Stimulated activated CD4-positive, alpha-beta T cell treated with anti-CD3 and anti-CD28 coated beads, TNF-alpha, amount 100 ng/mL, for 48 hours (primary cell): Measurements from ENCODE around the gene NTSR1.

Source experiments
- DNase-seq, 3 donors: peaks; one replicate each; pipeline ENCODE4 v3.0.0-alpha.2; 2020; ENCODE audit warnings: low read depth in 3 of 3

The NTSR1 gene

GRCh38 chr20:62708591-62709536 is at the start of gene NTSR1:
Gene NTSR1, plus strand, starts transcription at chr20:62708836. Its CDS starts 372 bp downstream, at chr20:62709208.
- DNase-seq, result no peak

- DNase-seq, result no peak
Measured at GRCh38 chr20:62659488-62660239, 49.0 kb upstream of the NTSR1 start.

DNA sequence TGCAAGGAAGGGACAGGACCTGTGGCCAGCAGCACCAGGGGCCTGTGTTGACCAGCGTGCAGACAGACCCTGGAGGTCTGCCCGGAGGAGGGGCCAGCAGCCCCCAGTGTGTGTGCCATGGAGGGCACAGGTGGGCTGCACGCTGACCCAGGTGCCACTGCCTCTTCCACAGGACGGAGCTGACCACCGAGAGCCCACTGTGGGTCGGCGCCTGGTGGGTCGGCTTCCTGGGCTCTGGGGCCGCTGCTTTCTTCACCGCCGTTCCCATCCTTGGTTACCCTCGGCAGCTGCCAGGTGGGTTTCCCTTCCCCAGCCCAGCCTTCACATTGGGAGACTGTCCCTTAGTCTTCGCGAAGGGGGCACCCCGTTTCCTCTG is 48.4 kb upstream of the NTSR1 start:
- no peak for DNase-seq

DNA sequence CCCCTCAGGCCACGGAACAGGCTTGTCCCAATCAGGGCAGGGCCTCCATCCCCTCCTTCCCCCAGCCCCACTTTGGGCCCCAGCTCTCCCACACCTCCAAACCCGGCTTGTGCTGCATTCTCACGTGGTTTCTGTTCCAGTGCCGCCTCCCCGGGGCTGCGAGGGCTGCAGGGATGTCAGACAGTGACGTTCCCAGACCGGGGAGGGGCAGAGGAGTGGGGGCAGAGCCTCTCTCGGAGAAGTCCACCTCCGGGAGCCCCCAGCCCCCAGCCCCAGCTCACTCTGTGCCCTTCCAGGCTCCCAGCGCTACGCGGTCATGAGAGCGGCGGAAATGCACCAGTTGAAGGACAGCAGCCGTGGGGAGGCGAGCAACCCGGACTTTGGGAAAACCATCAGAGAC is 47.9 kb upstream of the NTSR1 start:
- DNase-seq, result no peak

GRCh38 chr20:62661647-62662046 is 47.0 kb upstream of the NTSR1 start:
- no peak for DNase-seq

GRCh38 chr20:62662422-62662821 is 46.2 kb upstream of the NTSR1 start:
- DNase-seq, result no peak

DNA sequence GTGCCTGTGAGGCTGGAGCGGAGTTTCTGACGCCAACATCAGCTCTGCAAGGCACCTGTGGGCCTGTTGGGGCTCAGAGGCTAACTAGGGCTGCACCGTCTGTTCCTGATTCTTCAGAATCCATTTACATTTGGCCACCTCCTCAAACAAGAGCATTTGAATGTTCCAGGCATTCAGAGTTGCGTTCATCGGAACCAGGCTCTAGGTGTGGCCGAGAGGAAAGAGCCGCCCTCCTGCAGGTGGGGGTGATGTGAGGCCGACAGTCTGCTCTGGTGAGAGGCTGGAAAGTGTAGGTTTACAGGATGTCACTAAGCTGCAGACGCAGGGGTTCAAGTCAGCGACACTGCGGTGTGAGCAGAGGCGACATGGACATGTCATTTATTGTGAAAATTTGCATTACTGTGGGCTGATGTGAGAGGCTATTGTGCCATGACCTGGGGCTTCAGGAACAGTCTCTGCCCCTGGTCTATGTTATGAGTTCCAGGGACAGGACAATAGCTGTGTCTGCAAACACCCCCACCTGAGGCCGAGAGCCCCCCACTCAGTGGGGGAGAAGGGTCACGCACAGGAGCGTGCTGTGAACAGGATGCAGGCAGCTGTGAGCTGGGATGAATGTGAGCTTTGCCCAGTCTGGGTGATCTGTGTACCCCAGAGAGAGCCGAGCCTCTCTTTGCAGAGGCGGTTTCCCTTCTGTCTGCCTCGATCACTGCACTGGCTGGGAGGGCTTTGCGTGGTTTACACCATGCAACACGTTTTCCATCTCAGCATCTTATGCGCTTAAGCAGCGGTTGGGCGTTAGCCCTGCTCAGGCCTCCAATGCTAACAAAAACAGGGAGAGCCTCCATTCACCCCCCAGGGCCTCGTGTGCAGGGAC is 45.3 kb upstream of the NTSR1 start:
- no peak for DNase-seq

DNA sequence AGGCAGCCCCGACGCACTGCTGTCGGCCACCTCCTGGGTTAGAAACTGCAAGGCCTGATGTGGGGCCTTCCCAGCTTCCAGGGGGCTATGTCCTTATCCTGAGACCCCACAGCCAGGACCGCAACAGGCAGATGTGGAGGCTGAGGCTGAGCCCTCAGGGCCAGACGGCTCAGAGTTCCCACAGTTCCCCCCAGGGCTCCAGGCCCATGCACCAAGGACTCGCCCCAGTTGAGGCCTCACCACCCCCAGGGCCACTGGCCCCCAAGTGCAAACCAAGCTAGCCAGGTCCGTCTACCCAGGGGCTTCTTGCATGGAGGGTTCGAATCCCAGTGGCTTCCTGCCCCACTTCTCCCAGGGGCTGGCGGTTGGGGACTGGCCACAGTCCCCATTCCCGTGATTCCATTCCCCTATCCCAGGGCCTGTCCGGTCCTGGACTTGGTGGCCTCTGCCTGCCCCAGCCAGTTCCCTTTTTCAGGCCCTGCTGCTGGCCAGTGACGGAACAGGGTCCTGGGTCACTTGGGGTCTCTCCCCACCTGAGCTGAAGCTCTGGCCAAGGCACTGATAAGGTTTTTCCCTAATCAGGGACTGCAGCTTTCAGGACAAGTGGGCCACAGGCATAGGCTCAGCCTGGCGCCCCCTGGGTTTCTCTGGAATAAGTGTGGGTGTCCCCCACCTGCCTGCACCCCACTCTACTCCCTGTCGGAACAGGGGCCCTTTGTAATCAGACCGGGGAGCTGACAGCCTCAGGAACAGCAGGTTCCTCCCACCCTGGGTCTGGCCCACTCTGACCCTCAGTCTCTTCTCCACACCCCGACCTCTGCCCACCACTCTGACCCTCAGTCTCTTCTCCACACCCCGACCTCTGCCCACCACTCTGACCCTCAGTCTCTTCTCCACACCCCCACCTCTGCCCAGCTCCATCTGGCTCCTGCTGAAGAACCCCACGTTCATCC is 44.3 kb upstream of the NTSR1 start:
- no peak for DNase-seq

GRCh38 chr20:62665153-62665754 is 43.4 kb upstream of the NTSR1 start:
- DNase-seq, result no peak

DNA sequence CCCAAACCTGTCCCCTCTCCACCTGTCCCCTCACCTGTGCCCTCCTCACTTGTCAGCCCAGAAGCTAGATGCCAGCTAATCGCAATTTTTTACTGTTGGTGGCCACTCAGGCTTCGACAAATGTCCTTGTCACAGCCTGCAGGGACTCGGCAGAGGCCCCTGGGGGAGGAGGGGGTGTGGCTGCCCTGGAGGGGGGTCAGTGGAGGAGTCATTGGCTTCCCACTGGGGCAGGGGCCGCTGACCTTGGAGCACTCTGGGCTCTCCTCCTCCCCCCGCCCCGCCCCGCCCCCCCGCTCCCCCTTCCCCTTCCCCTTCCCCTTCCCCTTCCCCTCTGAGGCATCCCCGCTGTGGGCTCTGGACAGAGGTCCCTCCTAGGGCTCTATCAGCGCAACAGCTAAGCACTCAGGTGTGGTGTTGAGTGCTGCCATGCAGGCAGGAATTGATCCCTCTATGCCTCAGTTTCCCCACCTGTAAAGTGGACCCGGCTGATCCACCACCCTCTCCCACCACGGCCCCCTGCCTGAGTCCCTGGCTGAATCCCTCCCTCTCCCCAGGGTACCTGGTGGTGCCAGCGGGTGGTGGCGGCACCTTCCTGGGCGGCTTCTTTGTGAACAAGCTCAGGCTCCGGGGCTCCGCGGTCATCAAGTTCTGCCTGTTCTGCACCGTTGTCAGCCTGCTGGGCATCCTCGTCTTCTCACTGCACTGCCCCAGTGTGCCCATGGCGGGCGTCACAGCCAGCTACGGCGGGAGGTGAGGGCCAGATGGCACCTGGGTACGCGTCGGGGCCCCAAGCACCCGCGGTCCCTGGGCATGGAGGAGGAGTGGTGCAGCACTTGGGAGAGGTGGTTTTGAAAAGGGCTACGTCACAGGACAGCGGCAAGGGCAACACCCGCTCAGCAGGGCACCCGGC is 42.6 kb upstream of the NTSR1 start:
- no peak for DNase-seq

DNA sequence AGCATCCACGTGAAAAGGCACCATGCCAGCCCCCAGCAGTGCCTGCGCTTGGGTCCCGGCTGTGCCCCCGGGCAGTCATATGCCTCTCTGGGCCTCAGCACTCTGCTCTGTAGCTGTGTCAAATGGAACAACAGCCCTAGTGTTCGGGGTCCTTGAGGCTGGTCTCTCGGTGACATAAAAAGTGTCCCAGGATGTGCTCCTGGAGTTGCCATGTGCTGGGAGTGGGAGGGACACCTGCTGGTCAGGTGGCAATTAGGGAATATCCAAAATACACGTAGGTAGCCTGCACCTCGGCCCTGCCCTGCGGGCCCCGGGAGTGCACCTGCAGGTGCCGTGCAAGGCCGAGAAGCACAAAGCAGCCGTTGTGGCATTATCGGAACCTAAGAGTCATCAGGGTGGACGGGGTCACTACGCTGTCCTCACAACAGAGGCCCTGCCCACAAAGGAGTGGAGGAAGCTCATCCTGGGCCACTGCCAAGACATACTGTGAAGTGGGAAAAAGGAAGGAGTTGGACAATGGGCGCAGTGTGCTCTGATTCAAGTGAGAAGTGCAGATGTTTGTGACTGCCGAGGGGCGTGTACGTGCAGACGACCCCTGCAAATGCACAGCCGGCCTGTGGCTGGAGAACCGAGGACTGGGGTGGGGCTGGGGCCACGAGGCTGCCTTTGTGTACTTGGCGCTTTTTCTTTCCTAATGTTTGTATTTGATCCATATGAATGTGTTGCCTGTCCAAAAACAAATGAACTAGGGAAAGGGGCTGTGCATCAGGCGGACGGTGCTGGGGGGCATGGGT is 41.7 kb upstream of the NTSR1 start:
- no peak for DNase-seq

- no peak for DNase-seq
Measured at GRCh38 chr20:62667530-62668440, 40.9 kb upstream of the NTSR1 start.

DNA sequence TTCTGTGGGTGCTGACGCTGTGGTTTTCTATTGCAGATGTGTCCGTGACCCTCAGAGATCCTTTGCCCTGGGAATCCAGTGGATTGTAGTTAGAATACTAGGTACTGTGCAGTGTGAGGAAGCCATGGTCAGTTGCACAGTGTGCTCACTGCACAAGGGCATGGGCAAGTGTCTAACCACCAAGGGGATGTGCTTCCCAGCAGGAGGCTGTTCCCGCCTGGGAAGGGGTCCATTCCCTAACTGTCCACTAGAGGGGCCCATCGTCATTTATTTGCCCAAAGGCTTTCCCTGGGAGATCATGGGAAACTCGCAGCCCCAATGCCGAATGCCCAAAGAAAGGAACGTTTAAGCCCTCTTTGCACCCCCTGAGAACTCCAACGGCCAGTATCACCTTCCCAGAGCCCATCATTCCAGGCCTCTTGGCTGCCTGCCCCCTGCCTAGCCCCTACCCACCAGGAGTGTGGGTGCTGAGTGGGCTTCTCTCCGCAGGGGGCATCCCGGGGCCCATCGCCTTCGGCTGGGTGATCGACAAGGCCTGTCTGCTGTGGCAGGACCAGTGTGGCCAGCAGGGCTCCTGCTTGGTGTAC is 40.1 kb upstream of the NTSR1 start:
- no peak for DNase-seq

- DNase-seq, result no peak
Measured at GRCh38 chr20:62669249-62669648, 39.4 kb upstream of the NTSR1 start.

DNA sequence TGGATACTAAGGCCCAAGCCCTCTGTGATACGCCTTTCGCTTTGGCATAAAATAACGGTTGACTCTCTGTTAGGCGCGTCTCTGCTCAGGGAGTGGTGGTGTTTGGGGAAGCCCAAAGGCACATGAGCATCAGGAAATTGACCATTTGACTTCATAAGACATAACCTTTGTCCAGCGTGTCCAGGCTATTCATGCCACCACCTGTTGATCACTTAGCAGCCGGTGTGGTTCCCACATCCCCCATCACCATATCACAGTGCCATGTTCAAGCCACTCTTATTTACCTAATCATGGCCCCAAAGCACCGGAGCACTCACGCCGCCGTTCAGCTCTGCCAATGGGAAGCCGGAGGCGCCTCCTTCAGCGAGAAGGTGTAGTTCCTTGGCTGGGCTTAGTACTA is 38.5 kb upstream of the NTSR1 start:
- no peak for DNase-seq

DNA sequence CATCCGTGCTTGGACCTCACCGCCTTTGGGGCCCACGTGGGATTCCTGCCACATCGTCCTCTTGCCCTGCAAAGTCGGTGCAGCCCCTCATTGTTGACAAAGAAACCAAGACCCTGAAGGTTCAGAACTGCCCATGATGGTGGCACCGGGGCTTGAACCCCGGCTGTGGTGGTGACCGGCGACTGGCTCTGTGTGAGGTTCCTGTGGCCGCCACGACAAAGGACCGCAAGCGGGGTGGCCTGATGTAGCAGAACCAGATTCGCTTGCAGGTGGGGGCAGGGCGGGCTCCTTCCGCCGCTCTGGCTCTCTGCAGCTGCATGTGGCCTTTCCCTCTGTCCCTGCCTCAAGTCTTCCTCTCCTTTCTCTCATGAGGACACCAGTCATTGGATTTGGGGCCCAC is 37.6 kb upstream of the NTSR1 start:
- no peak for DNase-seq

- DNase-seq, result no peak
Measured at GRCh38 chr20:62671765-62672164, 36.9 kb upstream of the NTSR1 start.
